GM12878 (cell line): ENCODE results near the gene NAP1L1. TPM values are rescaled to one million over a fixed set of nuclear protein-coding genes. Genes with fewer than 3 reads are reported as not detected.

Source experiments
- BCL3 ChIP-seq: IDR thresholded peaks from 2 replicates; pipeline ENCODE4 v1.6.1; 2011; ENCODE audit warnings: borderline replicate concordance, low read depth, mild to moderate bottlenecking, moderate library complexity, low read length; ENCODE audit not compliant: insufficient read depth, poor library complexity, severe bottlenecking
- CBX5 ChIP-seq: sonication (generic); IDR thresholded peaks from 2 replicates; pipeline ENCODE4 v1.6.1; 2016; ENCODE audit warnings: low read depth, moderate library complexity, mild to moderate bottlenecking, inconsistent platforms
- CEBPB ChIP-seq, 2 experiments: fragments of 150-350 bp in 1 of 2; IDR thresholded peaks; 2 replicates each; pipeline ENCODE4 v1.6.1; 2012 to 2014; ENCODE audit warnings: low read depth in 2 of 2, low read length in 2 of 2, borderline replicate concordance in 1 of 2, inconsistent platforms in 1 of 2
- CHD2 ChIP-seq: IDR thresholded peaks from 2 replicates; pipeline ENCODE4 v1.6.1; 2011; ENCODE audit warnings: low read depth, low read length, improper control_type of control experiment, borderline replicate concordance
- E2F4 ChIP-seq: IDR thresholded peaks from 2 replicates; pipeline ENCODE4 v1.6.1; 2012; ENCODE audit warnings: low read depth, low read length, improper control_type of control experiment
- E4F1 ChIP-seq: fragments of 450-650 bp; IDR thresholded peaks from 2 replicates; pipeline ENCODE4 v1.6.1; 2018; ENCODE audit warnings: borderline replicate concordance, mild to moderate bottlenecking; ENCODE audit not compliant: partially characterized antibody
- HDAC2 ChIP-seq: fragments of 200-600 bp; sonication (generic); IDR thresholded peaks from 2 replicates; pipeline ENCODE4 v1.6.1; 2017
- IKZF2 ChIP-seq, 2 experiments: fragments of 450-650 bp; IDR thresholded peaks; 2 replicates each; pipeline ENCODE4 v1.6.1; 2017; ENCODE audit warnings: mild to moderate bottlenecking in 2 of 2, moderate library complexity in 2 of 2
- KAT2A ChIP-seq: conservative IDR thresholded peaks from 2 replicates; pipeline ENCODE4 v1.6.1; 2011; ENCODE audit warnings: low read depth, low read length; ENCODE audit not compliant: control insufficient read depth
- MEF2A ChIP-seq: IDR thresholded peaks from 2 replicates; pipeline ENCODE4 v1.6.1; 2011; ENCODE audit warnings: low read depth, mild to moderate bottlenecking, low read length, moderate library complexity; ENCODE audit not compliant: insufficient read depth
- NFXL1 ChIP-seq: fragments of 450-650 bp; IDR thresholded peaks from 2 replicates; pipeline ENCODE4 v1.6.1; 2017; ENCODE audit warnings: antibody characterized with exemption, mild to moderate bottlenecking, borderline replicate concordance
- RAD51 ChIP-seq: fragments of 450-650 bp; IDR thresholded peaks from 2 replicates; pipeline ENCODE4 v1.6.1; 2016; ENCODE audit warnings: moderate library complexity, mild to moderate bottlenecking, inconsistent platforms
- RBBP5 ChIP-seq: fragments of 200-600 bp; sonication (generic); conservative IDR thresholded peaks from 2 replicates; pipeline ENCODE4 v1.6.1; 2016
- SIX5 ChIP-seq: IDR thresholded peaks from 2 replicates; pipeline ENCODE4 v1.6.1; 2011; ENCODE audit warnings: mild to moderate bottlenecking, low read depth, low read length, moderate library complexity; ENCODE audit not compliant: severe bottlenecking
- SMAD5 ChIP-seq: IDR thresholded peaks from 2 replicates; pipeline ENCODE4 v1.6.1; 2016; ENCODE audit warnings: antibody characterized with exemption, low read depth
- SMARCA5 ChIP-seq: fragments of 450-650 bp; IDR thresholded peaks from 2 replicates; pipeline ENCODE4 v1.6.1; 2017; ENCODE audit warnings: mild to moderate bottlenecking
- SMC3 ChIP-seq: IDR thresholded peaks from 2 replicates; pipeline ENCODE4 v1.6.1; 2011; ENCODE audit warnings: low read length, improper control_type of control experiment, borderline replicate concordance
- SRF ChIP-seq, 2 experiments: IDR thresholded peaks; 2 replicates each; pipeline ENCODE4 v1.6.1; 2011; ENCODE audit warnings: low read depth in 2 of 2, low read length in 2 of 2, mild to moderate bottlenecking in 1 of 2, moderate library complexity in 1 of 2
- ZNF384 ChIP-seq: IDR thresholded peaks from 2 replicates; pipeline ENCODE4 v1.6.1; 2012; ENCODE audit warnings: low read depth, mild to moderate bottlenecking, low read length, improper control_type of control experiment, borderline replicate concordance
- ZNF687 ChIP-seq: fragments of 450-650 bp; IDR thresholded peaks from 2 replicates; pipeline ENCODE4 v1.6.1; 2017; ENCODE audit warnings: mild to moderate bottlenecking, moderate library complexity
- polyA plus RNA-seq, 11 experiments: library from polyadenylated mRNA; depleted of rRNA in 4 of 11; unstranded in 6 of 11; stranded (reverse) in 5 of 11; fragments of >200 nt; fragmentation: Nextera tagmentation in 4 of 11; fragmentation: Illumina TruSeq in 1 of 11; extraction: Ambion mirVana in 4 of 11; extraction: Trizol in 1 of 11; gene quantifications; 1 replicate in 1 of 11; 2 replicates in 10 of 11; pipeline versions ENCODE4 v1.2.1 to v1.2.3, GENCODE V29; 2011 to 2016; ENCODE audit warnings: inconsistent platforms in 2 of 11, missing spikeins in 2 of 11, low read depth in 1 of 11
- total RNA-seq, 4 experiments: library from RNA; depleted of rRNA in 3 of 4; stranded (reverse); fragments of >200 nt in 3 of 4; fragmentation: Illumina TruSeq in 1 of 4; extraction: Trizol in 1 of 4; gene quantifications; 2 replicates each; pipeline versions ENCODE4 v1.2.1 to v1.2.3, GENCODE V29; 2013 to 2021

Gene NAP1L1
- total and polyA plus RNA-seq, 10 of the 15 experiments (the other 5 are each of a cell fraction or from before 2014, with no cell fraction given): 256 to 1,036 (median 536) TPM

GRCh38 chr12:76083904-76084862, at the start of gene NAP1L1 (continued):
- TF ChIP-seq ZNF687 (no peak; the same call in 1 of the 2 replicates), SIX5 (no peak), CHD2 (peak; percentile 9; the same call in 1 of the 2 replicates), HDAC2 (no peak), E4F1 (no peak), CBX5 (no peak), RBBP5 (no peak), SMAD5 (peak; percentile 53; the same call in 1 of the 2 replicates), NFXL1 (no peak), SRF (IDR thresholded peaks at IDR 0.05; ENCODE audit: low read depth in 2 of 2, low read length in 2 of 2) (no peak), BCL3 (peak; percentile 48), IKZF2 (IDR thresholded peaks at IDR 0.05) (no peak), MEF2A (no peak), KAT2A (no peak), ZNF384 (no peak), E2F4 (peak; percentile 62; the same call in 1 of the 2 replicates), CEBPB (IDR thresholded peaks at IDR 0.05; ENCODE audit: borderline replicate concordance in 1 of 2, low read depth in 2 of 2, low read length in 2 of 2) (no peak), SMC3 (no peak), RAD51 (no peak), SMARCA5 (no peak)
